Aorta (tissue), 5 donors: ENCODE data around the gene RARG. TPM values are rescaled to one million over a fixed set of nuclear protein-coding genes. Genes with fewer than 3 reads are reported as not detected.

Experiments used
- ATAC-seq: fragments of 200-7000 bp; cut with Tn5 transposase; one replicate; pipeline ENCODE4 v1.9.1; 2022; ENCODE audit warnings: moderate library complexity; ENCODE audit not compliant: low FRiP score
- DNase-seq, 2 donors: peaks; one replicate each; pipeline ENCODE4 v3.0.0-alpha.2; 2020
- H3K27ac ChIP-seq, 2 donors: one replicate each; pipeline ENCODE4 v1.5.1; 2013; ENCODE audit warnings: low read length in 2 of 2, mild to moderate bottlenecking in 2 of 2, moderate library complexity in 2 of 2, control low read depth in 1 of 2, inconsistent platforms in 1 of 2, low read depth in 1 of 2
- H3K27me3 ChIP-seq, 2 donors: one replicate each; pipeline ENCODE4 v1.6.1; 2013; ENCODE audit warnings: control low read depth in 1 of 2, low read length in 1 of 2, mild to moderate bottlenecking in 1 of 2, moderate library complexity in 1 of 2; ENCODE audit not compliant: insufficient read depth in 2 of 2, control insufficient read depth in 1 of 2
- H3K36me3 ChIP-seq, 2 donors: one replicate each; pipeline ENCODE4 v1.6.1; 2013; ENCODE audit warnings: control low read depth in 1 of 2, low read length in 1 of 2, mild to moderate bottlenecking in 1 of 2; ENCODE audit not compliant: insufficient read depth in 2 of 2, control insufficient read depth in 1 of 2
- H3K4me1 ChIP-seq, 2 donors: one replicate each; pipeline ENCODE4 v1.6.1; 2013; ENCODE audit warnings: low read length in 2 of 2, control low read depth in 1 of 2, mild to moderate bottlenecking in 1 of 2, moderate library complexity in 1 of 2; ENCODE audit not compliant: insufficient read depth in 2 of 2, control insufficient read depth in 1 of 2
- H3K4me3 ChIP-seq, 2 donors: one replicate each; pipeline ENCODE4 v1.5.1; 2013; ENCODE audit warnings: low read length in 2 of 2, control low read depth in 1 of 2, mild to moderate bottlenecking in 1 of 2
- H3K9me3 ChIP-seq: one replicate; pipeline ENCODE4 v1.6.1; 2013; ENCODE audit warnings: mild to moderate bottlenecking, low read length; ENCODE audit not compliant: control insufficient read depth
- WGBS, 2 donors: extraction: QIAGEN DNeasy Blood & Tissue Kit; methylation state at CpG; one replicate each; pipeline ENCODE4 v1.1.7; 2013; 5-methylcytosine and 5-hydroxymethylcytosine counted together
- intact Hi-C, 2 donors: fragments of 100-400 bp; cut with DNase I; formaldehyde crosslinking; loops; one replicate each; pipeline versions ENCODE4 v1.14.2 to v1.15.0; 2022
- long read RNA-seq, 2 donors: library from polyadenylated mRNA; unstranded; transcript quantifications; one replicate each; pipeline ENCODE4 v2.0.0, GENCODE V29; 2020 to 2021
- polyA plus RNA-seq, 2 donors: library from polyadenylated mRNA; stranded (reverse); fragments of 200-250 nt; gene quantifications; one replicate each; pipeline ENCODE4 v1.2.3, GENCODE V29; 2013
- total RNA-seq, 2 donors: library from RNA; stranded (reverse); fragmentation: NEBNext Ultra II Directional; extraction: Animal tissue kit (Norgen Biotek cat#: 25700); gene quantifications; one replicate each; pipeline ENCODE4 v1.2.1, GENCODE V29; 2021
- donor health status: healthy with polysubstance abuse.
- donor health status: Bipolar disorder and iron deficiency.
- donor health status: DM: no; HTN: no; CAD: no.
- donor health status: DM: no; HTN: no; CAD: no.
- donor health status: DM: yes; HTN: yes; CAD: no.

Gene RARG
- total RNA-seq: 10 to 100 TPM; 32.7 to 63.9 TPM
- 10 to 100 TPM; 14.5 to 35.6 TPM for polyA plus RNA-seq
- long read RNA-seq, donor 1, transcript RARG-201 (8 exons, 1,836 nt): minor isoform, 11 of 71 reads
- long read RNA-seq, donor 1, transcript RARG-203 (10 exons, 2,959 nt): major isoform, 17 of 71 reads
- long read RNA-seq, donor 1, partial matches to known transcripts: 32 of 71 reads
- long read RNA-seq, donor 1, other reads (novel, unspliced or antisense): 9 of 71 reads
- long read RNA-seq, donor 2, transcript RARG-201 (8 exons, 1,836 nt): major isoform, 24 of 47 reads
- long read RNA-seq, donor 2, partial matches to known transcripts: 6 of 47 reads
- long read RNA-seq, donor 2, other reads (novel, unspliced or antisense): 12 of 47 reads

DNA sequence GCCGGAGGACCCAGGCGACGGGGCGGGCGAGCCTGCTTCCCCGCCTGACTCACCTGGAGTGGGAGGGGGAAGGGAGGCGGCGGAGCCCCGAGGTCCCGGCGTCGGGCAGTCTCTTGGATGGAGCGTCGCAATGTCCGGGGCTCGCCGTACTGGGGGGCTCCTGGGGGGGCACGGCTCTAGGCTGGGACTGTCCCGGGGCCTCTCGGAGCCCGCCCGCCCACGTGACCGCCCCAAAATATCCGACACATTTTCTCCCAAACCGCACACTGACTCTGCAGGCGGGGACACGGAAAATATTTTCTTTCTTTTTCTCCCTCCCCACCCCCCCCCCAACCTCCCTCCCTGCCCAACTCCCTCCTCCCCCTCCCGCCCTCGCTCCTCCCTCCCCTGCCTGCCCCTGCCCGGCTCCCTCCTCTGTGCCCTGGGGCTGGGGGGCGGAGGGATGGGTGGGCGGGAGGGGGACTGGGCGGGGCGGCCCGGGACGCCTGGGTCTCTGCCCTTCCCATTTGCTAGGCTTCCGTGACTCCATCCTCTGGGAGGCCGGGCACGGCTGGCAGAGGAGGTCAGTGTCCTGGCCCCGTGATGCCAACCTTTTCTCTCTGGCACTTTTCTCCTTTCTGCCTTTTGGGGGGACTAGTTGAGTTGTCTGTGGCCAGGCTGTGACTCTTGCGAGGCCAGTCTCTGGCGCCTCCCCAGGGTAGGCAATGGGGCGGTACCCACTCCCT, at the start of gene RARG:
Gene RARG (minus strand): TSS at position 289 of the 725 bp plus-strand sequence. CDS start 4,664 bp downstream, outside the sequence.
- Histone ChIP-seq H3K9me3 (no peaks in the 10 kb centered on the region), H3K4me1 (peaks cover 0 to 6% of the 10 kb centered on the region in 2 donors), H3K4me3 (peak within 1 kb of the TSS; percentile 55 to 84), H3K27ac (peak within 1 kb of the TSS; percentile 79 to 91), H3K27me3 (no peaks in the 10 kb centered on the region), H3K36me3 (peaks cover 0 to 2% of the 10 kb centered on the region in 2 donors)
- DNase-seq: peak; percentile 84 to 92
- peak; percentile 88 for ATAC-seq
- intact Hi-C loops: loop anchor here in 1 of 2 donors (1.0 to 2.0 kb wide), 2 partner anchors 11 to 19 kb away; no protein-coding TSS in a partner anchor
- 0 to 1% methylated on average over 26 to 44 of the region's 44 CpGs for WGBS, 2 donors

DNA sequence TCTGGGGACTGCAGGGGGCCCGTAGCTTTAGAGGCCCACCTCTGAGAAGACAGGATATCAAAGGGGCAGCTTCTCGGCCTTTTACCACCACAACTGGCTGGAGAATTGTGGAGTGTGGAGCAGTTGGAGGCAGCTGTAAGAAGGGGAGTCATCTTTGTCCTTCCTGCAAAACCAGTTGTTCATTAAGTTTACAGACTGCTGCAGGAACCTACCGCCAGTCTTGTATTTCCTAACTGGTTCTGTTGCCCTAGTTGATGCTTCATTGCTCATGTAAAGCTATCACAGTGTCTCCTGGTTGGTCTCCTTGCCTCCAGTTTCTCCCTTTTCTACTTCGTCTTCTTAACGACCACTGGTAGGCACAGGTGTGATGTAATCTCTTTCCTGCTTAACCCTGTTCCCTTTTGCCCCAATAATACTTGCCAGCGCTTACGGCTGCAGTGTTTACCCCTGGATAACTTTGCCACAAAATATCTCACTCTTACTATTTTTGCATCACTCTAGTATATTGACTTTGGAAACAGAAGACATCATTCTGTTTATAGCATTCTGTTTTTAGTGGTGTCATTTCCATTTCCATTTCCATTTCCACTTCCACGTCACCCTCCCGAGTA, 48.0 kb upstream of the RARG start:
- Histone ChIP-seq H3K27ac (no peak overlapping the region), H3K4me3 (no peak overlapping the region), H3K4me1 (no peaks in the 10 kb centered on the region), H3K36me3 (no peaks in the 10 kb centered on the region), H3K9me3 (no peaks in the 10 kb centered on the region), H3K27me3 (no peaks in the 10 kb centered on the region)
- DNase-seq (no peak), ATAC-seq (no peak)
- intact Hi-C loops: no loop called here
- 53 to 55% methylated on average over 9 of the region's 9 CpGs for WGBS, 2 donors

DNA sequence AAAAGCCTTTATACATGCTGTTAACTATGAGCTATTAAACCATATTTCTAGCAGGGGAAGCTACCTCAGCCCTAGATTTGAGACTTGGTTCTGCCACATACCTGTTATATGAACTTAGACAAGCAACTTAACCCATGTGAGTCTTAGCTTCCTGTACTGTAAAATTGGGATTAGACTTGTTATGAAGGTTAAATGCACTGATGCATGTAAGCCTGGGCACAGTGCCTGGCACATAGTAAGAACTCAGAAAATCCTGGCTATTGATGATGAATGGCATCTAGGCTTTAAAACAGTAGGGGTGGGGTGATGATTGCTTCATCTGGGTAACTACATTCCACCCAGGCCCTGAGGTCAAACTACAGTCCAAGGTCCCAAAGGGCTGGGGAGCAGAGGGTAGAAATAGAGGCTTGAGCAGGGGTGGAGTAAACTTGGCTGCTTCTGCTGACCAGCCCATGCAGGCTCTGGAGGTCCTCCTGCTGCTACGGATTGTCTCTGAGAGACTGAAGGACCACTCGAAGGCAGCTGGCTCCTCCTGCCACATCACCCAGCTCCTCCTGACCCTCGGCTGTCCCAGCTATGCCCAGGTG, 47.4 kb upstream of the RARG start:
- Histone ChIP-seq H3K27me3 (no peaks in the 10 kb centered on the region), H3K4me3 (no peak overlapping the region), H3K36me3 (no peaks in the 10 kb centered on the region), H3K27ac (no peak overlapping the region), H3K4me1 (no peaks in the 10 kb centered on the region), H3K9me3 (no peaks in the 10 kb centered on the region)
- no peak for ATAC-seq
- no peak for DNase-seq
- WGBS, 2 donors: 95% methylated on average over 3 of the region's 3 CpGs
- intact Hi-C loops: no loop called here

DNA sequence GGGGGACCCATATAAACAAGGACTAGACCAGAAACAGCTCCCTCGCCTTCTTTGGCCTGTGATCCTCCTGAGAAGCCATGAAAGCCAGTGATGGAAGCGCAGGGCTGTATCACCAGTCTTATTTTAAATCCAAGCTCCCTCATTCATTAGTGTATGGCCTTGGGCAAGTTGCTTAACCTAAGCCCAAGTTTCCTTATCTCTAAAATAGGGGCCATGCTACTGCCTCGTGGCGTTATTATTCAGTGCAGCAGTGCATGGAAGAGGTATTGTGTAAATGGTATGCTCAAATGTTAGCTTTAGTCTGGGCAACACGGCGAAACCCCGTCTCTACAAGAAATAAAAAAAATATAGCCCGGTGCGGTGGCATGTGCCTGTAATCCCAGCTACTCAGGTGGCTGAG, 46.0 kb upstream of the RARG start:
- intact Hi-C loops: no loop called here
- no peaks in the 10 kb centered on the region for H3K36me3 ChIP-seq
- H3K27me3 ChIP-seq: no peaks in the 10 kb centered on the region
- DNase-seq: no peak
- no peaks in the 10 kb centered on the region for H3K9me3 ChIP-seq
- no peak for ATAC-seq
- H3K4me1 ChIP-seq: no peaks in the 10 kb centered on the region
- 90 to 93% methylated on average over 9 of the region's 9 CpGs for WGBS, 2 donors
- H3K27ac ChIP-seq: no peak overlapping the region
- H3K4me3 ChIP-seq: no peak overlapping the region

DNA sequence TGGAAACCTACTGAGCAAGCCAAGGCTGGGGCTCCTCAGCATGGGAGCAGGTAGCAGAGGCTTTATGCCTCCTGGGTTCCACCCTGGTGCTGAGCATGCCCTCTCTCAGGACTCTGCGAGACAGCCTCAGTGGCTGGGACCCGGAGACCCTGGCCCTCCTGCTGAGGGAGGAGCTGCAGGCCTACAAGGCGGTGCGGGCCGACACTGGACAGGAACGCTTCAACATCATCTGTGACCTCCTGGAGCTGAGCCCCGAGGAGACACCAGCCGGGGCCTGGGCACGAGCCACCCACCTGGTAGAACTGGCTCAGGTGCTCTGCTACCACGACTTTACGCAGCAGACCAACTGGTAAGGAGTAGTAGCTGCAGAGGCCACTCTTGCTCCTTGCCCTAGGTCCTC, 44.5 kb upstream of the RARG start:
- Histone ChIP-seq H3K27ac (no peak overlapping the region), H3K27me3 (no peaks in the 10 kb centered on the region), H3K4me1 (no peaks in the 10 kb centered on the region), H3K4me3 (no peak overlapping the region), H3K9me3 (no peaks in the 10 kb centered on the region), H3K36me3 (no peaks in the 10 kb centered on the region)
- DNase-seq (no peak), ATAC-seq (no peak)
- 97 to 99% methylated on average over 11 of the region's 11 CpGs for WGBS, 2 donors
- intact Hi-C loops: no loop called here

DNA sequence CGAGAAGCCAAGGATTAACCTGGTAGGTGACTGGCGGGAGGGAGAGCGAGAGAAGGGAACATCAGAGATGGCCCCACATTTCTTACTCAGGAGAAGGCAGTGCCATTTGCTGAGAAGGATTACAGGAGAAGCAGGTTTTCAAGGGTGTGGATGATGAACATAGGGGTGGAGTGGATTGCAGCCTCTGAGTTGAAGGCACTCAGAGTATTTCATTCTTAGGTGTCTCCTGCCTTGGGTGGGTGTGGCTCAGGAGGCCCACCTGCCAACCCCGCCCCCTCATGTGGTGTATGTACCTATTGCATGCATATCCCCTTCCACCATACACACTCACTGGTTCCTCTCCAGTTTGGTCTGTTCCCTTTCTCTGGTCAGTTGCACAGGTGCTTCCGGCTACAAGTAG, 42.4 kb upstream of the RARG start:
- no peaks in the 10 kb centered on the region for H3K27me3 ChIP-seq
- ATAC-seq (no peak), DNase-seq (no peak)
- H3K36me3 ChIP-seq: no peaks in the 10 kb centered on the region
- 96 to 99% methylated on average over 5 of the region's 5 CpGs for WGBS, 2 donors
- H3K27ac ChIP-seq: no peak overlapping the region
- H3K9me3 ChIP-seq: no peaks in the 10 kb centered on the region
- intact Hi-C loops: no loop called here
- no peak overlapping the region for H3K4me3 ChIP-seq
- no peaks in the 10 kb centered on the region for H3K4me1 ChIP-seq

DNA sequence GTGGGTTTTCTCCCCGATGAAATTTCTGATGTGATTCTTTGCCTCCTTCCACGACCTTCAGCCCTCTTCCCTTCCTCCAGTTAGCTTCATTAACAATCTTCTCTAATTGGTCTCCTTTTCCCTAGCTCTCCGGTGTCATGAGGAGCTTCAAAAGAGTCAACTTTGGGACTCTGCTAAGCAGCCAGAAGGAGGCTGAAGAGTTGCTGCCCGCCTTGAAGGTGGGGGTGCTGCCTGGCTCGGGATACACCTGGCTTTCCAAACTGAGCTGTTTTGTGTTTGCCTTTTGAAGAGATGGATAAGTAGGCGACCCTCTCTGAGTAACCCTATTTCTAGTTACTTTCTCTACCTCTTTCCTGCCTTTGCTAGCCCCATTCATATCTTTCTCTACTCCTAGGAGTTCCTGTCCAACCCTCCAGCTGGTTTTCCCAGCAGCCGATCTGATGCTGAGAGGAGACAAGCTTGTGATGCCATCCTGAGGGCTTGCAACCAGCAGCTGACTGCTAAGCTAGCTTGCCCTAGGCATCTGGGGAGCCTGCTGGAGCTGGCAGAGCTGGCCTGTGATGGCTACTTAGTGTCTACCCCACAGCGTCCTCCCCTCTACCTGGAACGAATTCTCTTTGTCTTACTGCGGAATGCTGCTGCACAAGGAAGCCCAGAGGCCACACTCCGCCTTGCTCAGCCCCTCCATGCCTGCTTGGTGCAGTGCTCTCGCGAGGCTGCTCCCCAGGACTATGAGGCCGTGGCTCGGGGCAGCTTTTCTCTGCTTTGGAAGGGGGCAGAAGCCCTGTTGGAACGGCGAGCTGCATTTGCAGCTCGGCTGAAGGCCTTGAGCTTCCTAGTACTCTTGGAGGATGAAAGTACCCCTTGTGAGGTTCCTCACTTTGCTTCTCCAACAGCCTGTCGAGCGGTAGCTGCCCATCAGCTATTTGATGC, 36.9 kb upstream of the RARG start:
- H3K36me3 ChIP-seq: no peaks in the 10 kb centered on the region
- peak overlapping the region in 1 of 2 donors; percentile 42 for H3K4me3 ChIP-seq
- H3K27ac ChIP-seq: no peak overlapping the region
- H3K9me3 ChIP-seq: no peaks in the 10 kb centered on the region
- H3K4me1 ChIP-seq: no peaks in the 10 kb centered on the region
- no peak for DNase-seq
- ATAC-seq: no peak
- no peaks in the 10 kb centered on the region for H3K27me3 ChIP-seq
- intact Hi-C loops: loop anchor here in 1 of 2 donors (5.0 kb wide), 1 partner anchor 47 kb away; no protein-coding TSS in a partner anchor
- 58 to 59% methylated on average over 20 of the region's 20 CpGs for WGBS, 2 donors
